ENCODE data around the gene VGLL4.
A peak's percentile ranks its signal among the peaks of the same experiment; 100 is the strongest.
"Not testable (repeated sequence)": the region's sequence is repeated elsewhere in the genome, so short reads cannot be mapped to it uniquely, and the experiment has no call there.

VGLL4 gene

DNA sequence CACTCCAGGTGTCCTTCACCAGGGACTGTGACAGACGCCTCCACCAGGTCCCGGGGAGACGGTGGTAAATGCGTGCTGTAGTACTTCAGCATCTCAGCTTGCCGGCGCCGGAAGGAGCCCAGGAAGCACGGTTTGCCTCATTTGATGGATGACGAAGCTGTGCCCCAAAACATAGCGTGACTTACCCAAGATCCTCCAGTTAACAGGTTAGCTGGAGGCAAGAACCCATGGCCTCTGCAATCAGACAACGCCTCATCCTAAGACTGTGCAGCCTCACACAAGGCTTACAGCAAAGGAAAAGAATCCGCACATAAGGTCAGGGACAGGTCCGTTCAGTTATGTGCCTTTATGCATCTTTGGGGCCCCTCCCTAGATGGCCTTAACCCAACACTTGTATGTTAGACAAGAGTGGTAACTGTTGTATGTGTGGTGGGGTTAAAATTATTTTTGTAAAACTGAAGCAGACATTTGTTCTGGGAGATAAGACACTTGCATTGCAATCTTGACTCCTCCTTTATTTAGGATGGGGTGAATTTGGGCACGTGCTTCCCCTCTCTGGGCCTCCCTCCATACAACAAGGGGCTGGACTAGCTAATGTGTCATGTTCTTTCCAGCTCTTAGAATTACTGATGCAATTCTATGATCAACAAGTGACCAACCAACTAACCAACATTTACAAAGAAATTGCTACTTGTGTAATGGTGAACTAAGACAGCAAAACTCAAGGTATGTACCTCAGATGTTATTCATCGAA lies 39.4 kb downstream of the VGLL4 start:
- Histone ChIP-seq H3K9ac (ENCODE audit: low read length) (no peak overlapping the region), H3K36me3 (ENCODE audit: insufficient read depth, low read length) (peaks cover 8% of the 10 kb centered on the region), H3K4me1 (ENCODE audit: insufficient read depth, low read length) (peaks cover 77% of the 10 kb centered on the region), H3K27me3 (ENCODE audit: control insufficient read depth in 1 of 2, insufficient read depth in 2 of 2, low read length in 2 of 2) (no peaks in the 10 kb centered on the region), H3K4me3 (ENCODE audit: low read depth in 1 of 2, low read length in 2 of 2) (no peak overlapping the region), H3K9me3 (ENCODE audit: low read length) (no peaks in the 10 kb centered on the region), H3K27ac (ENCODE audit: low read depth, low read length) (peak overlapping the region; percentile 53)

- Histone ChIP-seq H3K27me3 (ENCODE audit: control insufficient read depth in 1 of 2, insufficient read depth in 2 of 2, low read length in 2 of 2) (no peaks in the 10 kb centered on the region), H3K4me1 (ENCODE audit: insufficient read depth, low read length) (peaks cover 79% of the 10 kb centered on the region), H3K9me3 (ENCODE audit: low read length) (no peaks in the 10 kb centered on the region), H3K27ac (ENCODE audit: low read depth, low read length) (peak overlapping the region; percentile 53), H3K4me3 (ENCODE audit: low read depth in 1 of 2, low read length in 2 of 2) (no peak overlapping the region), H3K36me3 (ENCODE audit: insufficient read depth, low read length) (peaks cover 8% of the 10 kb centered on the region), H3K9ac (ENCODE audit: low read length) (no peak overlapping the region)
Measured at GRCh38 chr3:11603628-11604027, 40.1 kb downstream of the VGLL4 start.

- Histone ChIP-seq H3K27ac (ENCODE audit: low read depth, low read length) (peak overlapping the region; percentile 69), H3K4me1 (ENCODE audit: insufficient read depth, low read length) (peaks cover 79% of the 10 kb centered on the region), H3K9ac (ENCODE audit: low read length) (no peak overlapping the region)
Measured at GRCh38 chr3:11602886-11603527, 40.7 kb downstream of the VGLL4 start.

DNA sequence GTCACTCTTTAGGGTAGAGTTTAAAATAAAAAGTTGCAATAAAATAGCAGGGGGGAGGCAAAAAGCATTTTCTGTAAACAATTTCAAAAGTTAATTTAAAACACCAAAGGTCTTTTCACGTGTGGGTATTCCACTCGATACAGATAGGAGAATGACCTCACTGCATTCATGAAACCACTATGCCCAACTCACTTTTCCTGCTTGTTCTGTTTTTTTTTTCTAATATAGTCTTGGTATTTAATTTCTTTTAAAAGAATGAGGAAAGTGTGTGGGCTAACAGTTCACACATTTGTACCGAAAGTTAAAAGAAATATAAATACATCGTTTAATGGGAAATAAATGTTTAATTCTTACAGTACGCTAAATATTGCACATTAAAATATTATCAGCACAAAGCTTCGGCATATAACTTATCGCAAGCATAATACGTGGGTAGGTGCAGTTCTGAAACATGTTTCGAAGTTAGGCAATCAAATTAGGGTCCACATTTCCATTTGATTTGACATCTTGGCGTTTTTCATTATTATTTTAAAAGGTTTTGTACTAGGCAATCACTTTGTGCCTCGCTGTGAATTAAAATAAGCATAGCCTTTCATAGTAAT lies 41.4 kb downstream of the VGLL4 start:
- H3K4me3 ChIP-seq (ENCODE audit: low read depth in 1 of 2, low read length in 2 of 2): no peak overlapping the region
- H3K4me1 ChIP-seq (ENCODE audit: insufficient read depth, low read length): peaks cover 75% of the 10 kb centered on the region
- H3K27me3 ChIP-seq (ENCODE audit: control insufficient read depth in 1 of 2, insufficient read depth in 2 of 2, low read length in 2 of 2): no peaks in the 10 kb centered on the region
- no peaks in the 10 kb centered on the region for H3K9me3 ChIP-seq (ENCODE audit: low read length)
- H3K9ac ChIP-seq (ENCODE audit: low read length): no peak overlapping the region
- H3K36me3 ChIP-seq (ENCODE audit: insufficient read depth, low read length): peaks cover 8% of the 10 kb centered on the region
- H3K27ac ChIP-seq (ENCODE audit: low read depth, low read length): peak overlapping the region; percentile 69

More at GRCh38 chr3:11602886-11603527, 40.7 kb downstream of the VGLL4 start:
- H3K27me3 ChIP-seq (ENCODE audit: control insufficient read depth in 1 of 2, insufficient read depth in 2 of 2, low read length in 2 of 2): no peaks in the 10 kb centered on the region
- H3K9me3 ChIP-seq (ENCODE audit: low read length): no peaks in the 10 kb centered on the region
- H3K4me3 ChIP-seq (ENCODE audit: low read depth in 1 of 2, low read length in 2 of 2): no peak overlapping the region
- peaks cover 8% of the 10 kb centered on the region for H3K36me3 ChIP-seq (ENCODE audit: insufficient read depth, low read length)

GRCh38 chr3:11601446-11602238 lies 42.1 kb downstream of the VGLL4 start:
- peak overlapping the region; percentile 83 for H3K27ac ChIP-seq (ENCODE audit: low read depth, low read length)
- peaks cover 8% of the 10 kb centered on the region for H3K36me3 ChIP-seq (ENCODE audit: insufficient read depth, low read length)
- peaks cover 75% of the 10 kb centered on the region for H3K4me1 ChIP-seq (ENCODE audit: insufficient read depth, low read length)
- no peak overlapping the region for H3K9ac ChIP-seq (ENCODE audit: low read length)
- no peak overlapping the region for H3K4me3 ChIP-seq (ENCODE audit: low read depth in 1 of 2, low read length in 2 of 2)
- H3K9me3 ChIP-seq (ENCODE audit: low read length): no peaks in the 10 kb centered on the region
- H3K27me3 ChIP-seq (ENCODE audit: control insufficient read depth in 1 of 2, insufficient read depth in 2 of 2, low read length in 2 of 2): no peaks in the 10 kb centered on the region

DNA sequence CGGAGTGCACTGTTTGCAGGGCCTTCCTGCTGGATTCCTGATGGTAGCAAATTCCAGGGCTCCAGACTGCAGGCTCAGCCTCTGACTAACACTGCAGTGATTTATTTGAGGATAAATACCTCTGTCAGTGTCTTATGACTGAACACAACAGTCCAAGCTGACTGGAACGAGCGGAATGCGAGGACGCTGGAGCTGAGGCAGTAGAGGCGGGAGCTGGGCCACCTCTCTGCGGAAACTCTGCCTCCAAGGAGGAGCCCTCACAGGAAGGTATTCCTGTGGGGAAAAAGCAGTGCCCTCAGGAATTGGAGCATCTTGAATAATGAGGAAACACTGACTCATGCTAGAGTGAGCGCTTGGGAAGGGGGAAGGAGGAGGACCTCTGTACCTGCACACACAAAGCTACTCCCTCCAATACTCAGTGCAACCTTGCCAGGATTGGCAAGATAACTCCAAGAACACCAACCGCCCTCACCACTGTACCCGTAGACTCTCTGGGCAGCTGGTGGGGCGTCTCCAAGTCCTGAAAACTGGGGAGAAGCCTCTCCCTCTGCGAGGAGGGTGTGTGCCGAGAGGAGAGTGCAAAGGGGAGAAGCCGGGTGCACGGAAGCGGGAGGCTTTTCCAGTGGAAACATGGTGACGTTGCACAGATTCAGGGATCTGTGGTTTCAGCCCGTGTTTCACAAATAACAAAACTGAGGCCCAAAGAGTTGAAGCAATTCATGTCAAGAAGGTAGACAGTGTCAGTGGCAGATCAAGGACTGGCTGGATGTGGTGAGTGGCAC lies 43.0 kb downstream of the VGLL4 start:
- Histone ChIP-seq H3K27ac (ENCODE audit: low read depth, low read length) (peak overlapping the region; percentile 83), H3K9ac (ENCODE audit: low read length) (no peak overlapping the region), H3K4me3 (ENCODE audit: low read depth in 1 of 2, low read length in 2 of 2) (peak overlapping the region in 1 of 2 donors; percentile 30), H3K9me3 (ENCODE audit: low read length) (no peaks in the 10 kb centered on the region), H3K27me3 (ENCODE audit: control insufficient read depth in 1 of 2, insufficient read depth in 2 of 2, low read length in 2 of 2) (no peaks in the 10 kb centered on the region), H3K36me3 (ENCODE audit: insufficient read depth, low read length) (peaks cover 8% of the 10 kb centered on the region), H3K4me1 (ENCODE audit: insufficient read depth, low read length) (peaks cover 74% of the 10 kb centered on the region)

DNA sequence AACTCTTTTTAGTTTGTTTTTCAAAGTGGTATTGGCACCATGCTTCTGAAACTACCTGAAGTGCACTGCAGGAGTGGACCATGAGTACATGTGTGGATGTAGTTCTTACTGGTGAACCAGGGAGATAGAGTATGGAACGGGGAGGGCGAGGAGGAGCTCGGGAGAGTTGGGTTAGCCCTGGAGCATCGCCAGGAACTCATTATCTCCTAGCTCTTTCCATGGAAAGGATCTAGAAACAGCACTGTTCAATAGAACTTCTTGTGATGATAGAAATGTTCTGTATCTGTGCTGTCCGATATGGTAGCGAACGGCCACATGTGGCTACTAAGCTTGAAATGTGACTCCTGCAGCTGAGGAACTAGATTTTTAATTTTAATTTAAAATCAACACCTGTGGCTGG lies 47.3 kb downstream of the VGLL4 start:
- H3K36me3 ChIP-seq (ENCODE audit: insufficient read depth, low read length): peaks cover 6% of the 10 kb centered on the region
- no peaks in the 10 kb centered on the region for H3K9me3 ChIP-seq (ENCODE audit: low read length)
- no peak overlapping the region for H3K27ac ChIP-seq (ENCODE audit: low read depth, low read length)
- peaks cover 70% of the 10 kb centered on the region for H3K4me1 ChIP-seq (ENCODE audit: insufficient read depth, low read length)
- H3K4me3 ChIP-seq (ENCODE audit: low read depth in 1 of 2, low read length in 2 of 2): no peak overlapping the region
- no peaks in the 10 kb centered on the region for H3K27me3 ChIP-seq (ENCODE audit: control insufficient read depth in 1 of 2, insufficient read depth in 2 of 2, low read length in 2 of 2)
- H3K9ac ChIP-seq (ENCODE audit: low read length): no peak overlapping the region

- H3K9me3 ChIP-seq (ENCODE audit: low read length); H3K36me3 ChIP-seq (ENCODE audit: insufficient read depth, low read length); H3K4me3 ChIP-seq (ENCODE audit: low read depth in 1 of 2, low read length in 2 of 2); H3K27ac ChIP-seq (ENCODE audit: low read depth, low read length); H3K27me3 ChIP-seq (ENCODE audit: control insufficient read depth in 1 of 2, insufficient read depth in 2 of 2, low read length in 2 of 2); H3K9ac ChIP-seq (ENCODE audit: low read length): not testable (repeated sequence)
- peaks cover 70% of the 10 kb centered on the region for H3K4me1 ChIP-seq (ENCODE audit: insufficient read depth, low read length)
Measured at GRCh38 chr3:11595024-11595423, 48.7 kb downstream of the VGLL4 start.

DNA sequence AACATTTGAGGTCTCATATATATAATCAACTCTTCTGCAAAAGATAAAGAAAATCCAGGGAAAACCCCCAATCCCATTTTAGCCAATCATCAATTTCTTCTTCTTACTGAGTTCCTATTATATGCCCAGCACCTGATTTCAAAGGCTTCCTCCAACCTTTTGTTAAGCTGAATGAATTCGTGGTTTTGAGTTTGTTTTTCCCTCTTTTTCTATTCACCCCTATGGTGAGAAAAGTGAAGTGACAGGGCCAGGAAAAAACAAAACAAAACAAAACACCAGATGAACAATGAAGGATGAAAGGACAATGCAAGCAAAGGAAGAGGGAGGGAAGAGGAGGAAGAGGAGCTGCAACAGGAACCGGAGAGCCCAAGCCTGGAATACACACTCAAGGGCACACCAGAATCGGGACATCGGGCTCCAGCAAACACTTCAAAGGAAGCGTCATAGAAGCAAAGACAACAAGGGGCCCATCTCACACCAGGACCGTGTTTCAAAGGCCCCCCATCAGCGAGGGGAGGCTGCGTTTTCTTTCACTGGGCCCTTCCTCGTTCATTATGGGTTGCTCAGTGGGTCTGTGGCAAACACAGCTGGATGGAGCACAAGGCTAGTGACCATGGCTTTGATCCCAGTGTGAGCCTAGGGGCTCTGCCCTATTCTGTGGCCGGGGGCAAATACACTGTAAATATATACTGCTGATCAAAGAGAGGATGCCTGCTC lies 50.2 kb downstream of the VGLL4 start:
- Histone ChIP-seq H3K4me1 (ENCODE audit: insufficient read depth, low read length) (peaks cover 79% of the 10 kb centered on the region), H3K36me3 (ENCODE audit: insufficient read depth, low read length) (no peaks in the 10 kb centered on the region), H3K9me3 (ENCODE audit: low read length) (no peaks in the 10 kb centered on the region), H3K27ac (ENCODE audit: low read depth, low read length) (no peak overlapping the region), H3K27me3 (ENCODE audit: control insufficient read depth in 1 of 2, insufficient read depth in 2 of 2, low read length in 2 of 2) (no peaks in the 10 kb centered on the region), H3K9ac (ENCODE audit: low read length) (no peak overlapping the region), H3K4me3 (ENCODE audit: low read depth in 1 of 2, low read length in 2 of 2) (no peak overlapping the region)

DNA sequence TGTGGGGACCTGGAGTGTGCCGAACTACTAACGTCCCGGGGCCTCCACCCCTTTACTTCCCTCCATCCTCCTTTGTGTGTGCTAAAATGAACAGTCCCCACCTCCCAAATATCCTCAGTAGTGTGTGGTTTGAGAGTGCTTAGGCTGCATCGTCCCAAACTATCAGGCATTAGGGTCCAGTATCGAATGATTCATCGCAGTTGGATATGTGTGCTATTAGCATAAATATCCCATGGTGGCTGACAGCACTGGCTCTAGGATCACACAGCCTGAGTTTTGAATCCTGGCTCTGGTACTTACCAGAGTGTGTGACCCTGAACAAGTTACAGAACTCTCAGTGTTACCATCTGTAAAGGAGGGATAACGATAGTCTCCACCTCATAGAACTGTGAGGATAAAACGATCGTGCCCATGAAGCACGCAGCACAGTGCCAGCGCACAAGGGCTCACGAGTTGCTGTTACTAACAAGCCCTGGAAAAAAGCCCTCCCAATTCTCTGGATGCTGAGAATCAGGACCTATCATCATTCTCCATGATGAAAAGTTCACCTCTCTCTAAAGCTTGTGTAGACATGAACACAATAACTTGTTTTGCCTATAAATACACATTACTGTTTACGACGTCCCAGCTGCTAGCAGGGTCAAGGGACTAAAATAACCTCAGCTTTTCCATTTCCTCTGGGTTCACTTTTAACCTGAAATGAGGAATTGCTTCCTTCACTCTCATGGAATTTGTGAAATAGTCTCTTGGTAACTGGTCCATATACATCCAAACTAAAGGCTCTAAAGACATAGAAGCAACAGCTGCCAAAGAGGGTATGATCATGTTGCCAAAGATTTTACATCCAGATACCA lies 51.0 kb downstream of the VGLL4 start:
- H3K4me1 ChIP-seq (ENCODE audit: insufficient read depth, low read length): peaks cover 83% of the 10 kb centered on the region
- H3K27me3 ChIP-seq (ENCODE audit: control insufficient read depth in 1 of 2, insufficient read depth in 2 of 2, low read length in 2 of 2): no peaks in the 10 kb centered on the region
- no peaks in the 10 kb centered on the region for H3K36me3 ChIP-seq (ENCODE audit: insufficient read depth, low read length)
- peak overlapping the region in 1 of 2 donors; percentile 22 for H3K4me3 ChIP-seq (ENCODE audit: low read depth in 1 of 2, low read length in 2 of 2)
- peak overlapping the region; percentile 70 for H3K27ac ChIP-seq (ENCODE audit: low read depth, low read length)
- H3K9me3 ChIP-seq (ENCODE audit: low read length): no peaks in the 10 kb centered on the region
- H3K9ac ChIP-seq (ENCODE audit: low read length): peak overlapping the region; percentile 51
